Epithelial cell of esophagus (primary cell): ENCODE data around the gene MYO9B.

Source experiments
- DNase-seq: peaks from one replicate; pipeline ENCODE4 v3.0.0; 2010; ENCODE audit warnings: low read depth
- H3K4me3 ChIP-seq: 2 replicates; pipeline ENCODE4 v1.5.1; 2011; ENCODE audit warnings: mild to moderate bottlenecking, low read length, control low read depth
- TF ChIP-seq, protein P1 (sequence below): IDR thresholded peaks from 2 replicates; pipeline ENCODE4 v1.5.1; 2011; ENCODE audit warnings: low read depth, mild to moderate bottlenecking, low read length, control low read depth, inconsistent platforms; ENCODE audit not compliant: insufficient read depth; ENCODE audit errors: missing control alignments

The MYO9B gene

DNA sequence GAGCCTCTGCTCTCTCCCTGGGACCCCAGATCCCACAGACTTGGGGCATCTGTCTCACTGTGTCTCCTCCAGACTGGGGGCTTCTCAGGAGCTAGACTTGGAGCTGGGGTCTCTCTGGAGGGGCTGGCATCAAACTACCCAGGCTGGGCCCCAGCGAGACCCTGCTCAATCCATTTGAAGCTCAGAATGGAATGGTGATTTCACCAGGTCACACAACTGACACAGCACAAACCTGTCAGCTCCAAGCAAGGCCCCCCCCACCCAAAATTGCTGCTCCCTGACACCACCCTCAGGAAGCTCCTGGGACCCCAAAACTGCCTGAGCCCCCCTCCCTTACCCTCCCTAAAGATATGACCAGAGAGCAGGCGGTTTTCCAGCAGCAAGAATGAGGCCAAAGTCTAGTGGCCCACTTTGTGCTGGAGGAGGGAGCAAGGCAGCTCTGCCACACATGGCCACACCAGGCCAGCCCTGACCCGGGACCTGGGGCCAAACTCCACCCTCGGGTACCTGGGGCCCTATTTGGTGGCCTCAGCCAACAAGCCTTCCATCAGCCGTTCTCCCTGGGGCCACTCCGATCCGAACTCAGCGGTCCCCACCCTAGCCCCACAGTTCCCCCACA is 167.7 kb downstream of the MYO9B start:
- peak overlapping the region; percentile 90 for H3K4me3 ChIP-seq
- DNase-seq = no peak
- TF ChIP-seq, protein P1, sequence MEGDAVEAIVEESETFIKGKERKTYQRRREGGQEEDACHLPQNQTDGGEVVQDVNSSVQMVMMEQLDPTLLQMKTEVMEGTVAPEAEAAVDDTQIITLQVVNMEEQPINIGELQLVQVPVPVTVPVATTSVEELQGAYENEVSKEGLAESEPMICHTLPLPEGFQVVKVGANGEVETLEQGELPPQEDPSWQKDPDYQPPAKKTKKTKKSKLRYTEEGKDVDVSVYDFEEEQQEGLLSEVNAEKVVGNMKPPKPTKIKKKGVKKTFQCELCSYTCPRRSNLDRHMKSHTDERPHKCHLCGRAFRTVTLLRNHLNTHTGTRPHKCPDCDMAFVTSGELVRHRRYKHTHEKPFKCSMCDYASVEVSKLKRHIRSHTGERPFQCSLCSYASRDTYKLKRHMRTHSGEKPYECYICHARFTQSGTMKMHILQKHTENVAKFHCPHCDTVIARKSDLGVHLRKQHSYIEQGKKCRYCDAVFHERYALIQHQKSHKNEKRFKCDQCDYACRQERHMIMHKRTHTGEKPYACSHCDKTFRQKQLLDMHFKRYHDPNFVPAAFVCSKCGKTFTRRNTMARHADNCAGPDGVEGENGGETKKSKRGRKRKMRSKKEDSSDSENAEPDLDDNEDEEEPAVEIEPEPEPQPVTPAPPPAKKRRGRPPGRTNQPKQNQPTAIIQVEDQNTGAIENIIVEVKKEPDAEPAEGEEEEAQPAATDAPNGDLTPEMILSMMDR = no peak

DNA sequence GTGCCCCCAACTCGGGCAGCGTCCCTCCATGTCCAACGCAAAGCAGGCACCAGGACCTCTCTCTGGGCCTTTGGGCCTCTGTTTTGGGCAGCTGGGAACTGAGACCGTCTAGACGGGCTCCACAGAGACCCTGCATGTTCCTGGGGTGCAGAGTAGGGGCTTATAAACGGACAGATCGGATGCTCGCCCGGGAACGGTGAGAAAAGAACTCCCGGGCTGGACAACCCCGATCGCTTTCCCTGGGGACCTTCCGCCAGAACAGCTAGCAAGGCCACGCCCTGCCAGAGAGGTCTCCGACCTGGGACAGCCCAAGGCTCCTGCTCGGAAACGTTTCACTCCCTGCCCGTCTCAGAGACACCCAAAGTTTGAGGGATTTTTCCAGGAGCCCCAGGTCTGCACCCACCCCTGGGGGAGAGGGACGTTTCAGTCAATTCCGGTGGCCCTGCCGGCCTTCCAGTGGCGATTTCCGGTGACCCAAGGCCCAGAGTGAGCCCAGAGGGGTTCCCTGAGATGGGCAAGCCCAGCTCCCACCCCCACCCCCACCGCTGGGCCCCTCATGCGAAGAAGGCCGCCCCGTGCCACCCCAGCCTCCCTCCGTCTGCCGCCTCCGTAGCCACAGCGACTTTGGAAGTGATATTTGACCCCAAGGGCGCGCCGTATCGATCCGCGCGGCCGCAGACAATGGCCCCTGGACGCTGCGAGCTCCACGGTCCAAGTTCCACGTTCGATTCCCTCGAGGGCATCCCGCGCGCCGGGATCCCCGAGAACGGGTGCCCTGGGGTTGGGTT is 168.4 kb downstream of the MYO9B start:
- no peak for DNase-seq
- TF ChIP-seq, protein P1 = no peak
- H3K4me3 ChIP-seq = peak overlapping the region; percentile 90

DNA sequence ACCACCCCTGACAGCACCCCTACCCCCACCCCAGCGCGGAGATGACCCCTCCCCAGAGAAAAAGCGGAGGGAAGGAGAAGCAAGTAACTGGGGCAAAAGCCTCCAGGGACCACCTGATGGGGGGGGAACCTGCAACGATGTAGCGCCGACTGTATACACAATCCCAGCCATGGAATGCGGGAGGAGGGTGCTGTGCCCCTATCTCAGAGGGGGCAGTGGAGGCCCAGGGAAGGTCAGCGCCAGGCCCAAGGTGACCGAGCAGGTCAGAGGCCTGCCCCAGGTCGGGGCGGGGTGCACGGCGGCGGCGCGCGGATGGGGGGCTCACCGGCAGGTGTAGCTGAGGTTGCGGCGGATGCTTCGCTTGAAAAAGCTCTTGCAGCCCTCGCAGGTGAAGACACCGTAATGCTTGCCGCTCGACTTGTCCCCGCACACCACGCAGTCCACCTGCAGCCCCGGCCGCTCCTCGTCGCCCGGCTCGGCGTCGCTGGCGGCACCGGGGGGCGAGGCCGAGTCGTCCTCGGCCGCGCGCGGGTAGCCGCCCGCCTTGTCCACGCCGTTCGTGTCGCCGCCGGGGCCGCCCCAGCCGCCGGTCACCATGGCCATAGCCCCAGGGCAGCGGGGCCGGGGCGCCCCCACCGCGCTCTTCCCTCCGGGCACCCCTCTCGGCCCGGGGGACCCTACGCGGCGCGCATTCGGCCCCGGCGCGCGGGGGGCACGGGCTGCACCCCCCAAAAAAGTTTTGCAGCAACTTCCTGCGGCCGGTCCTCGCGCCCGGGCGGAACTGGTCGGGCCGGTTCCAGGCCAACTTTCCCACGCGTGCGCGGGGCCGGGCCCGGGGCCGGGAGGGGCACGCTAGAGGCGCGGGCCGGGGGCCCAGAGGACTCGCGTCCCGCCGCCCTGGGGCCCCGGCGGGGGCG is 169.3 kb downstream of the MYO9B start:
- TF ChIP-seq, protein P1 = no peak
- peak; percentile 40 for DNase-seq

DNA sequence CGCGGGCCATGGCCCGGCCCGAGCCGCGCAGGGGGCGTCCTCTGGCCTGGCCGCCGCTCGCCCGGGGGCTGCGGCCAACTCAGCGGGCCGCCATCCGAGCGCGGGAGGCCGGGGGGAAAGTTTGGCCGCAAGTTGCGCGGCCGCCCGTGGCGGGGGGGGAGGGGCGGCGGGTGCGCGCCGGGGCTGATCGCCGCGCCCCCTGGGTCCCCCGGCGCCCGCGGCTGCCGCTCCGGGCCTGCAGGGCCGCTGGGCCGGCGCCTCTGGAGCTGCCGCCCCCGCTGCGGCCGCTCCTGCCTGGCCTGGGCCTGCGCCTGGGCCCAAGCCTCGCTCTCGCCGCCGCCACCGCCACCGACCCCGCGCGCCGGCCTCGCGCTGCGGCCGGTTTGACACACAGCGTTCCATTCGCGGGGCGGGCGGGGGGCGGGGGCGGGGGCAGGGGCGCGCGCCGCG is 170.0 kb downstream of the MYO9B start, which contains the start of gene NR2F6:
Gene NR2F6, minus strand, starts transcription at position 385 of the 450 bp plus-strand sequence. CDS start 699 bp downstream, outside the sequence.
- TF ChIP-seq, protein P1 = no peak
- no peak for DNase-seq
- peak within 1 kb of the TSS; percentile 90 for H3K4me3 ChIP-seq

More for the DNA sequence above, 169.3 kb downstream of the MYO9B start:
- H3K4me3 ChIP-seq = peak overlapping the region; percentile 90

DNA sequence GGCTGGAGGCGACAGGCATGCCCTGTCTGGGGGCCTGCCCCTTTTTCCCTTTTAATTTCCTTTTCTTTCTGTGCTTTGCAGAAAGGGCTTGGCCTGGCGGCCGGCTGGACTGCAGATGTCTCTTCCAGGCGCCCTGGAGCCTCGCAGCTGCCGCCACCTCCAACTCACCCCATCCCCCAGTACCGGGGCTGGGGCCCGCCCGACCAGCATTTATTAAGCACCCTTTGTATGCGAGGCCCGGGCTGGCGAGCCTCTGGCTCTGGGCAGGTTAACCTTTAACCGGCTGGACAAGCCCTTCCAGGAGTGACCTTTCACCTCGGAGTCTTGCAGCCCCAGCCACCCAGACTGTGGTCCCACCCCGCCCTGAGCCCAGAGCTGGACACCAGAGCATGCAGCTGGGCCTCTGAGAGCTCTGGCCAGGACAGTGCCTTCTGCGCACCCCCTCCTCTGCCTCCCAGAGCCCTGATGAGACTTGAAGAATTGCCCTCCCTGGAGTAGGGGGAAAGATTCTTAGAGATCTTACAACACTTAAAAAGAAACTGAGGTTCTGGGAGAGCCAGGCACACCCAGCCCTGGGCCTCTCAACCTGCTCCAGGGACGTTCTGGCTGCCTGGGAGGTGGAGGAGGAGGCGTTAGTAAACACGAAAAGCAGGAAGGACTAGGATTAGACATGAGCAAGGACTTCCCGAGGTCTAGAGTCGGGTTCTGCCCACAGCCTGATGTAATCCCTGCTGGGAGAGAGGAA is 171.3 kb downstream of the MYO9B start:
- TF ChIP-seq, protein P1 = no peak
- peak overlapping the region; percentile 44 for H3K4me3 ChIP-seq
- DNase-seq = peak; percentile 61
